Measurements from ENCODE around the gene ARHGEF19. TPM values are rescaled to one million over a fixed set of nuclear protein-coding genes. Genes with fewer than 3 reads are reported as not detected.
A peak's percentile ranks its signal among the peaks of the same experiment; 100 is the strongest.

ARHGEF19 gene
- total RNA-seq, 4 donors from 2014 or later: 5.7 to 46.8 (median 10.8) TPM

- Histone ChIP-seq H3K9me3 (no peaks in the 10 kb centered on the region), H3K36me3 (peaks cover 0 to 6% (median 0%) of the 10 kb centered on the region in 4 donors), H3K27ac (peak overlapping the region in 2 of 4 donors; percentile 1 to 13), H3K27me3 (no peaks in the 10 kb centered on the region), H3K4me1 (peaks cover 21 to 57% (median 34%) of the 10 kb centered on the region in 4 donors), H3K4me3 (no peak overlapping the region)
- in situ Hi-C loops (cut with MboI; ENCODE audit: low pct_ligation_motif_present in 1 of 4, low pct_unique_long_range_greater_than_20kb in 1 of 4, low sequenced_read_pairs in 3 of 4) (no loop called here), intact Hi-C loops (cut with DNase I; ENCODE audit: low total_unique reads) (no loop called here)
- no peak for DNase-seq
- TF ChIP-seq POLR2A (IDR thresholded peaks at IDR 0.05) (no peak), CTCF (IDR thresholded peaks at IDR 0.05) (no peak), POLR2AphosphoS5 (IDR thresholded peaks at IDR 0.05) (no peak), EP300 (IDR thresholded peaks at IDR 0.05; ENCODE audit: low read depth) (no peak)
- 60 to 73% methylated on average over 1 to 9 of the region's 9 CpGs for WGBS, 2 donors (ENCODE audit: low coverage in 1 of 2)
These were observed 61.1 kb downstream of the ARHGEF19 start for GRCh38 chr1:16151196-16151994.

GRCh38 chr1:16150508-16150907 is 61.9 kb downstream of the ARHGEF19 start:
- TF ChIP-seq CTCF (IDR thresholded peaks at IDR 0.05) (no peak), EP300 (IDR thresholded peaks at IDR 0.05; ENCODE audit: low read depth) (no peak), POLR2A (IDR thresholded peaks at IDR 0.05) (no peak), POLR2AphosphoS5 (IDR thresholded peaks at IDR 0.05) (no peak)
- in situ Hi-C loops (cut with MboI; ENCODE audit: low pct_ligation_motif_present in 1 of 4, low pct_unique_long_range_greater_than_20kb in 1 of 4, low sequenced_read_pairs in 3 of 4): no loop called here
- Histone ChIP-seq H3K9me3 (no peaks in the 10 kb centered on the region), H3K4me1 (peaks cover 20 to 59% (median 35%) of the 10 kb centered on the region in 4 donors), H3K36me3 (peaks cover 0 to 6% (median 0%) of the 10 kb centered on the region in 4 donors), H3K4me3 (no peak overlapping the region), H3K27me3 (no peaks in the 10 kb centered on the region), H3K27ac (no peak overlapping the region)
- no peak for DNase-seq
- intact Hi-C loops (cut with DNase I; ENCODE audit: low total_unique reads): no loop called here
- WGBS, 2 donors (ENCODE audit: low coverage in 1 of 2): 81% methylated on average over 6 of the region's 6 CpGs; no CpG with 5 or more reads in 1 of the 2 donors

- H3K4me1 ChIP-seq: peaks cover 25 to 59% (median 38%) of the 10 kb centered on the region in 4 donors
- peaks cover 0 to 6% (median 0%) of the 10 kb centered on the region in 4 donors for H3K36me3 ChIP-seq
- no peaks in the 10 kb centered on the region for H3K27me3 ChIP-seq
- intact Hi-C loops (cut with DNase I; ENCODE audit: low total_unique reads) (no loop called here), in situ Hi-C loops (cut with MboI; ENCODE audit: low pct_ligation_motif_present in 1 of 4, low pct_unique_long_range_greater_than_20kb in 1 of 4, low sequenced_read_pairs in 3 of 4) (no loop called here)
- WGBS, 2 donors (ENCODE audit: low coverage in 1 of 2): 85% methylated on average over 12 of the region's 12 CpGs; no CpG with 5 or more reads in 1 of the 2 donors
- no peak overlapping the region for H3K27ac ChIP-seq
- H3K4me3 ChIP-seq: no peak overlapping the region
- H3K9me3 ChIP-seq: no peaks in the 10 kb centered on the region
- no peak for TF ChIP-seq POLR2AphosphoS5 (IDR thresholded peaks at IDR 0.05)
- no peak for TF ChIP-seq POLR2A (IDR thresholded peaks at IDR 0.05)
- no peak for TF ChIP-seq EP300 (IDR thresholded peaks at IDR 0.05; ENCODE audit: low read depth)
- TF ChIP-seq CTCF (IDR thresholded peaks at IDR 0.05): no peak
- DNase-seq: no peak
These were observed 62.6 kb downstream of the ARHGEF19 start for GRCh38 chr1:16149702-16150488.

- Histone ChIP-seq H3K4me1 (peaks cover 30 to 60% (median 39%) of the 10 kb centered on the region in 4 donors), H3K27me3 (no peaks in the 10 kb centered on the region), H3K4me3 (no peak overlapping the region), H3K27ac (no peak overlapping the region), H3K9me3 (no peaks in the 10 kb centered on the region), H3K36me3 (peaks cover 0 to 6% (median 0%) of the 10 kb centered on the region in 4 donors)
- 83% methylated on average over 7 of the region's 7 CpGs; no CpG with 5 or more reads in 1 of the 2 donors for WGBS, 2 donors (ENCODE audit: low coverage in 1 of 2)
- intact Hi-C loops (cut with DNase I; ENCODE audit: low total_unique reads): no loop called here
- TF ChIP-seq POLR2A (IDR thresholded peaks at IDR 0.05) (no peak), EP300 (IDR thresholded peaks at IDR 0.05; ENCODE audit: low read depth) (no peak), CTCF (IDR thresholded peaks at IDR 0.05) (no peak), POLR2AphosphoS5 (IDR thresholded peaks at IDR 0.05) (no peak)
- DNase-seq: no peak
- in situ Hi-C loops (cut with MboI; ENCODE audit: low pct_ligation_motif_present in 1 of 4, low pct_unique_long_range_greater_than_20kb in 1 of 4, low sequenced_read_pairs in 3 of 4): no loop called here
These were observed 63.3 kb downstream of the ARHGEF19 start for GRCh38 chr1:16149146-16149545.

Measured in transverse colon (tissue), 4 donors.